ENCODE results near the gene PAQR9.

The PAQR9 gene

GRCh38 chr3:142983318-142983717 is 19.8 kb upstream of the PAQR9 start:
- Histone ChIP-seq H3K4me2 (ENCODE audit: insufficient read depth, low read length, poor library complexity, severe bottlenecking) (no peak overlapping the region), H2BK12ac (ENCODE audit: low read length) (no peak overlapping the region), H3K9ac (ENCODE audit: low read depth, low read length, poor library complexity) (no peak overlapping the region), H3K9me3 (replicated peaks in 1 of 2; ENCODE audit: control insufficient read depth in 2 of 2, insufficient read depth in 1 of 2, low read depth in 1 of 2, low read length in 2 of 2) (no peaks in the 10 kb centered on the region), H3K23ac (ENCODE audit: low read depth, low read length, poor library complexity) (no peak overlapping the region), H2AFZ (ENCODE audit: low read length) (no peak overlapping the region), H3K4ac (ENCODE audit: low read length) (no peak overlapping the region), H4K8ac (ENCODE audit: low read depth, low read length) (no peak overlapping the region), H3K27ac (replicated peaks; ENCODE audit: low read length) (no peak overlapping the region), H3K14ac (ENCODE audit: low read length) (no peak overlapping the region), H2AK5ac (ENCODE audit: low read depth, low read length) (no peak overlapping the region), H3K4me3 (ENCODE audit: low read length in 2 of 2) (no peak overlapping the region), H4K91ac (ENCODE audit: low read depth, low read length, poor library complexity) (no peak overlapping the region), H3K36me3 (replicated peaks in 1 of 2; ENCODE audit: control insufficient read depth in 2 of 2, insufficient read depth in 2 of 2, low read length in 2 of 2) (no peaks in the 10 kb centered on the region), H3K4me1 (ENCODE audit: control insufficient read depth in 2 of 2, insufficient read depth in 1 of 2, low read depth in 1 of 2, low read length in 2 of 2) (peaks cover 0 to 10% of the 10 kb centered on the region in 2 donors), H2BK15ac (ENCODE audit: low read length) (no peak overlapping the region), H3K79me1 (ENCODE audit: low read depth, low read length) (no peaks in the 10 kb centered on the region), H2BK120ac (ENCODE audit: low read depth, low read length) (no peak overlapping the region), H3K18ac (ENCODE audit: low read length) (no peak overlapping the region), H2BK5ac (ENCODE audit: low read length) (no peak overlapping the region), H3K27me3 (ENCODE audit: control insufficient read depth in 3 of 3, insufficient read depth in 3 of 3, low read depth in 1 of 3, low read length in 3 of 3) (peaks cover 0 to 3% (median 0%) of the 10 kb centered on the region in 3 experiments)
- DNase-seq (ENCODE audit: low spot score), result no peak
- WGBS, 2 donors (ENCODE audit: extremely low coverage in 2 of 2, insufficient read length in 2 of 2, insufficient replicate concordance in 1 of 2), result no CpG with 5 or more reads among the region's 2 CpGs

GRCh38 chr3:142982038-142982773 is 18.7 kb upstream of the PAQR9 start:
- Histone ChIP-seq H2BK120ac (ENCODE audit: low read depth, low read length) (no peak overlapping the region), H3K79me1 (ENCODE audit: low read depth, low read length) (no peaks in the 10 kb centered on the region), H2AFZ (ENCODE audit: low read length) (peak overlapping the region; percentile 62), H3K4me2 (ENCODE audit: insufficient read depth, low read length, poor library complexity, severe bottlenecking) (no peak overlapping the region), H3K9ac (ENCODE audit: low read depth, low read length, poor library complexity) (no peak overlapping the region), H3K4me3 (ENCODE audit: low read length in 2 of 2) (no peak overlapping the region), H3K27me3 (ENCODE audit: control insufficient read depth in 3 of 3, insufficient read depth in 3 of 3, low read depth in 1 of 3, low read length in 3 of 3) (peaks cover 0 to 3% (median 0%) of the 10 kb centered on the region in 3 experiments), H2AK5ac (ENCODE audit: low read depth, low read length) (no peak overlapping the region), H2BK5ac (ENCODE audit: low read length) (no peak overlapping the region), H3K14ac (ENCODE audit: low read length) (no peak overlapping the region), H4K8ac (ENCODE audit: low read depth, low read length) (no peak overlapping the region), H3K4ac (ENCODE audit: low read length) (no peak overlapping the region), H3K27ac (replicated peaks; ENCODE audit: low read length) (no peak overlapping the region), H4K91ac (ENCODE audit: low read depth, low read length, poor library complexity) (no peak overlapping the region), H3K36me3 (replicated peaks in 1 of 2; ENCODE audit: control insufficient read depth in 2 of 2, insufficient read depth in 2 of 2, low read length in 2 of 2) (no peaks in the 10 kb centered on the region), H3K23ac (ENCODE audit: low read depth, low read length, poor library complexity) (no peak overlapping the region), H3K18ac (ENCODE audit: low read length) (no peak overlapping the region), H2BK12ac (ENCODE audit: low read length) (no peak overlapping the region), H3K9me3 (replicated peaks in 1 of 2; ENCODE audit: control insufficient read depth in 2 of 2, insufficient read depth in 1 of 2, low read depth in 1 of 2, low read length in 2 of 2) (no peaks in the 10 kb centered on the region), H2BK15ac (ENCODE audit: low read length) (no peak overlapping the region), H3K4me1 (ENCODE audit: control insufficient read depth in 2 of 2, insufficient read depth in 1 of 2, low read depth in 1 of 2, low read length in 2 of 2) (peaks cover 0 to 5% of the 10 kb centered on the region in 2 donors)
- no peak for DNase-seq (ENCODE audit: low spot score)
- WGBS, 2 donors (ENCODE audit: extremely low coverage in 2 of 2, insufficient read length in 2 of 2, insufficient replicate concordance in 1 of 2), result no CpG with 5 or more reads among the region's 7 CpGs

- DNase-seq (ENCODE audit: low spot score), result no peak
- Histone ChIP-seq H3K14ac (ENCODE audit: low read length) (no peak overlapping the region), H3K9me3 (replicated peaks in 1 of 2; ENCODE audit: control insufficient read depth in 2 of 2, insufficient read depth in 1 of 2, low read depth in 1 of 2, low read length in 2 of 2) (no peaks in the 10 kb centered on the region), H3K18ac (ENCODE audit: low read length) (no peak overlapping the region), H3K4me2 (ENCODE audit: insufficient read depth, low read length, poor library complexity, severe bottlenecking) (no peak overlapping the region), H2BK15ac (ENCODE audit: low read length) (no peak overlapping the region), H3K79me1 (ENCODE audit: low read depth, low read length) (no peaks in the 10 kb centered on the region), H2BK12ac (ENCODE audit: low read length) (no peak overlapping the region), H3K4me1 (ENCODE audit: control insufficient read depth in 2 of 2, insufficient read depth in 1 of 2, low read depth in 1 of 2, low read length in 2 of 2) (peaks cover 0 to 8% of the 10 kb centered on the region in 2 donors), H4K8ac (ENCODE audit: low read depth, low read length) (no peak overlapping the region), H3K27ac (replicated peaks; ENCODE audit: low read length) (no peak overlapping the region), H3K4ac (ENCODE audit: low read length) (no peak overlapping the region), H3K27me3 (ENCODE audit: control insufficient read depth in 3 of 3, insufficient read depth in 3 of 3, low read depth in 1 of 3, low read length in 3 of 3) (peaks cover 0 to 3% (median 0%) of the 10 kb centered on the region in 3 experiments), H2AK5ac (ENCODE audit: low read depth, low read length) (no peak overlapping the region), H3K9ac (ENCODE audit: low read depth, low read length, poor library complexity) (no peak overlapping the region), H3K23ac (ENCODE audit: low read depth, low read length, poor library complexity) (no peak overlapping the region), H2BK120ac (ENCODE audit: low read depth, low read length) (no peak overlapping the region), H3K4me3 (ENCODE audit: low read length in 2 of 2) (no peak overlapping the region), H3K36me3 (replicated peaks in 1 of 2; ENCODE audit: control insufficient read depth in 2 of 2, insufficient read depth in 2 of 2, low read length in 2 of 2) (no peaks in the 10 kb centered on the region), H2BK5ac (ENCODE audit: low read length) (no peak overlapping the region), H2AFZ (ENCODE audit: low read length) (no peak overlapping the region), H4K91ac (ENCODE audit: low read depth, low read length, poor library complexity) (no peak overlapping the region)
- no CpG with 5 or more reads among the region's 3 CpGs for WGBS, 2 donors (ENCODE audit: extremely low coverage in 2 of 2, insufficient read length in 2 of 2, insufficient replicate concordance in 1 of 2)
These were observed 17.6 kb upstream of the PAQR9 start for GRCh38 chr3:142981108-142981507.

GRCh38 chr3:142977399-142977728 is 13.9 kb upstream of the PAQR9 start:
- H2BK120ac ChIP-seq (ENCODE audit: low read depth, low read length), result no peak overlapping the region
- no peak overlapping the region for H3K27ac ChIP-seq (replicated peaks; ENCODE audit: low read length)
- H3K23ac ChIP-seq (ENCODE audit: low read depth, low read length, poor library complexity), result no peak overlapping the region
- H2AFZ ChIP-seq (ENCODE audit: low read length), result no peak overlapping the region
- H2BK12ac ChIP-seq (ENCODE audit: low read length), result no peak overlapping the region
- H3K79me1 ChIP-seq (ENCODE audit: low read depth, low read length), result no peaks in the 10 kb centered on the region
- no peak for DNase-seq (ENCODE audit: low spot score)
- no CpG with 5 or more reads among the region's 1 CpG for WGBS, 2 donors (ENCODE audit: extremely low coverage in 2 of 2, insufficient read length in 2 of 2, insufficient replicate concordance in 1 of 2)
- no peak overlapping the region for H2AK5ac ChIP-seq (ENCODE audit: low read depth, low read length)
- H4K8ac ChIP-seq (ENCODE audit: low read depth, low read length), result no peak overlapping the region
- H3K4me2 ChIP-seq (ENCODE audit: insufficient read depth, low read length, poor library complexity, severe bottlenecking), result no peak overlapping the region
- H3K18ac ChIP-seq (ENCODE audit: low read length), result no peak overlapping the region
- H3K9ac ChIP-seq (ENCODE audit: low read depth, low read length, poor library complexity), result no peak overlapping the region
- H3K4me3 ChIP-seq (ENCODE audit: low read length in 2 of 2), result no peak overlapping the region
- H3K27me3 ChIP-seq (ENCODE audit: control insufficient read depth in 3 of 3, insufficient read depth in 3 of 3, low read depth in 1 of 3, low read length in 3 of 3), result peaks cover 0 to 14% (median 0%) of the 10 kb centered on the region in 3 experiments
- H4K91ac ChIP-seq (ENCODE audit: low read depth, low read length, poor library complexity), result no peak overlapping the region
- no peaks in the 10 kb centered on the region for H3K36me3 ChIP-seq (replicated peaks in 1 of 2; ENCODE audit: control insufficient read depth in 2 of 2, insufficient read depth in 2 of 2, low read length in 2 of 2)
- H3K4ac ChIP-seq (ENCODE audit: low read length), result no peak overlapping the region
- H3K9me3 ChIP-seq (replicated peaks in 1 of 2; ENCODE audit: control insufficient read depth in 2 of 2, insufficient read depth in 1 of 2, low read depth in 1 of 2, low read length in 2 of 2), result peaks cover 0 to 2% of the 10 kb centered on the region in 2 donors
- no peak overlapping the region for H2BK15ac ChIP-seq (ENCODE audit: low read length)
- H3K4me1 ChIP-seq (ENCODE audit: control insufficient read depth in 2 of 2, insufficient read depth in 1 of 2, low read depth in 1 of 2, low read length in 2 of 2), result peaks cover under 1 to 4% of the 10 kb centered on the region in 2 donors
- H3K14ac ChIP-seq (ENCODE audit: low read length), result no peak overlapping the region
- H2BK5ac ChIP-seq (ENCODE audit: low read length), result no peak overlapping the region

All from neuronal stem cell (in vitro differentiated cells).